ENCODE measurements around the gene MVD.

The MVD gene

DNA sequence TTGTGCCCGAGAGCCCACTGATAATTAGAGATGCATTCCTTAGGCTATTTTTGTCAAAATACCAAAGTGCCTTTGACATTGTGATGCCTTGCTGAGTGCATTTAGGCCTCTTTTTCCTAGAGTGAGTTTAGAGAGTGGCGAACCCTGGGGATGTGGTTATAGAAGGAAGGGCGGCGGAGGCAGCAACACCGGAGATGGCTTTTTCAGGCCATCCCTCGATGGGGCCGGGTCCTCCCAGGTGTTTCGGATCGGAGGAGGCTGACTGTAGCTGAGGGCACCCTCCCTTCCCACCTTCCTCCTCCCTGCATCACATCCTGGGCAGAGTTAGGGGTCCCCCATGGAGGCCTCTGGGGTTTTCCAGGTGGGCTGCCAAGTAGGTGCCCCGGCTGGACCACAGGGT lies 30.0 kb upstream of the MVD start:
- TF ChIP-seq GATA2 (IDR thresholded peaks at IDR 0.05; ENCODE audit: low read depth, low read length) (no peak), GATA3 (IDR thresholded peaks at IDR 0.05; ENCODE audit: low read depth, low read length) (no peak)

DNA sequence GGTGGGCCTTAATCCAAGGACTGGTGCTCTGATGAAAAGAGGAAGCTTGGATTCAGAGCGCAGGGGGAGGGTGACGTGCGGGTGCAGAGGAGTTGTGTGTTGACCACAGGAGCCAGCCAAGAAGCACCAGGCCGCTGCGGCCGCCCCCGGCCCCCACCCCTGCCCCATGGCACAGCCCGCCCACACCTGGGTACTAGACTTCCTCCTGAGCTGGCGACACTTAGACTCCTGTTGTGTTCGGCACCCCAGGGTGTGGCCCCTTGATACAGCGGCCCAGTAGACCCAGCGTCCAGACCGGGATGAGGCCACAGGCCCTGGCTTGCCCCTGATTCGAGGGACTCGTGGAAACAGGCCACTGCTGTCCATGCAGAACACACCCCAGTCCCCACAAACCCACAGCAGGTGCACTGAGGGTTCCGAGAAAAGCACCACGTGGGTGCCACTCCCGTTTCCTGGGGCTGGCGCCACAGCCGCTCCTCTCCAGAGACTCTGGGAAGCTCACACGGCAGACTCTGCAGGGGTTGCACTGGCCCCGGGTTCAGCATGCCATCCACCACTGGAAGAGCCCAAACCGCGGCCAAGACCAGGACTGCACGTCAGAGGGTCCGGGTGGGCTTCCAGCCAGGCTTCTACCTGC lies 29.2 kb upstream of the MVD start:
- TF ChIP-seq GATA3 (IDR thresholded peaks at IDR 0.05; ENCODE audit: low read depth, low read length) (no peak), GATA2 (IDR thresholded peaks at IDR 0.05; ENCODE audit: low read depth, low read length) (no peak)

DNA sequence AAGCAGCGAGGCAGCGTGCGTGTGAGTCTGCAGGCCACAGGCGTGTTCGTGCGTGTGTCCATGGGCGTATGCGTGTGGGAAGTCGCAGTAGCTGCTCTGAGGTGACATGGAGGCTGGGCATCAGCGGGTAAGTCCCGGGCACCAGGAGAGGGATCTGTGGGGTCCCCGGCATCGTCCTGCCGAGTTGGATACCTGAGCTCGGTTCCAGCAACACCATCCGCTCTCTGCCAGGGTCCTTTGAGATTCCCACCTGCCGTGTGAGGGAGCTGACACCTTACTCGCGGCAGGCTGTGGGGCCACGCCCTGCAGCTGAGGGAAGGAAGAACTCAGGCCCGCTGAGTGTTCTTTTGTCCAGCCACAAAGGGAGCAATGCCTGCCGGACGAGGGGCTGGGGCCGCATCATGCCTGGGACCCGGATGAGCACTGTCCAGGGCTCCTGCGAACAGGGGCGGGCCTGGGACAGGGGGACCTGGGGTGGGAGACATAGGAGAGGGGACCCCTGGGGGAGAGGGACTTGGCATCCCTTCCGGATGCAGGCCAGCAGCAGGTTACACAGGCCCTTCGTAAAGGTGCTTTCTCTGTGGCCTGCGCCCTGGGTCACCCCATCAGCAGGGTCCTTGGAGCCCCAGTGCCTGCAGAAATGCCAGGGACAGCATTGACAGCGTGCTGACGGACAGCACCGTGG lies 28.4 kb upstream of the MVD start:
- TF ChIP-seq GATA2 (IDR thresholded peaks at IDR 0.05; ENCODE audit: low read depth, low read length) (no peak), GATA3 (IDR thresholded peaks at IDR 0.05; ENCODE audit: low read depth, low read length) (no peak)

DNA sequence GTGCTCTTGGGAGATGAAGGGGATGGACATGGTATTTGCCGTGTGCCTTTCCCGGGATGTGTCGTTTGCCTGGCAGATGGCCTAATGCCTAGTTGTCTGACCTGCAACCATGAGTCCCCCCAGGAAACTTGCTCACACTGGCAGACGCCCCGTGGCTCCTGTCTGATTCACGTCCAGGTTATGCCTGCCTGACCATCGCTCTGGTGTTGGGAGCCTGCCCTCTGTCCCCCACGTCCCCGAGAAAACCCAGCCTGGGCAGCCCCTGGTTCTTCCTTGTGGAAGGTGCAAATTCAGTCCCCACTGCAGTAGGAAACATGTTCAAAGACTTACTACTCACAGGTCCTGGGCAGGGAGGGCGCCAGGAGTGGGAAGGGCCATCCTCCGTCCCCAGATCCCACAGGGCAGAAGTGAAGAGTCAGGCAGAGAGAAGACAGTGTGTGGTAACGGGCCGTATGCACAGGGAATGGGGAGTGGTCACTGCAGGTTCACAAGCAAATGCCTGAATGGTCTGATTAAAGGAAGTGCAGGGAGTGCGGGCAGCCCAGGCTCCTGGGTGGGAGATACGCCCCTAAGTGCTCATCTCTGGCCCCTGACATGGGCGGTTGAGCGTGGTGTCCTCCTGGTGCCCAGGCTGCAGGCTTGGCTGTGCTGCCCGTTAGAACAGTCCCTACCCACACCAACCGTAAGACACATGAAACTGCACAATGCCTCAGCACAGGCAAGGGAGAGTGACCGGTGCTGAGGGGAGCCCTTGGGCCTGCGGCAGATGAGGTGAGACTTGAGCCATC lies 27.6 kb upstream of the MVD start:
- TF ChIP-seq GATA2 (IDR thresholded peaks at IDR 0.05; ENCODE audit: low read depth, low read length) (no peak), GATA3 (IDR thresholded peaks at IDR 0.05; ENCODE audit: low read depth, low read length) (no peak)

DNA sequence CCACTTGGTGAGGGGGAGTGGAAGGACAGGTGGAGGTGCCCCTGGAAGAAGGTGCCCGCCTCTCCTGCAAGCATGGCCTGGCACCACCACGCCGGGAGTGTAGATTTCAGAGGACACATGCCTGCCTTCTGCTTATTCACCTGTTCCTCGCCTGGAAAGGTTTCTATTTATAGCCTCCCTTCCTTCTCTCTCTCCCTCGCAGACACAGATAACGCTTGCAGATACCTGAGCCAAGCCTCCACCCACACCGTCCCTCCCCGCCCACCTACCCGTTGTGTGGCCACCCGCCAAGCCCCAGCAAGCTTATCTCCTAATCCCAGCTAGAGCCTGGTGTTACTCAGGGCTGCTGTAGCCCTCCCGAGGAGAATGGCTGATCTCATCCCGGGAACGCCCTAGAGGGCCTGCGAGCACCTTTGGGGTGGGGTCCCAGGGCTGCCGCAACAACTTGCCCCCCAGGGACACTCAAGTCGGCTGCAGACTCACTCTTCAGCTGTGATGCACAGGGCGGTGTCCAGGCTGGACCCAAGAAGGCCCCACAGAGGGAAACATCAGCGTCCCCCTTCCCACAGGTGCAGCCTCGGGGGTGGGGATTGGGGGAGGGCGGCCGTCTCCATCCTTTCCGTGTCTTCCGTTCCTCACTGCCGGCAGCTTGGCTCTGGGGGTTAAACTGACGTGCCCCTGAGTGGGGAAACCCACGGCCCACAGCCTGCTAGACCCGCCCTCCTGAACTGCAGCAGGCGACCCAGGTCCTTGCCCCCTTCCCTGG lies 25.3 kb upstream of the MVD start:
- TF ChIP-seq GATA3 (IDR thresholded peaks at IDR 0.05; ENCODE audit: low read depth, low read length) (no peak), GATA2 (IDR thresholded peaks at IDR 0.05; ENCODE audit: low read depth, low read length) (no peak)

DNA sequence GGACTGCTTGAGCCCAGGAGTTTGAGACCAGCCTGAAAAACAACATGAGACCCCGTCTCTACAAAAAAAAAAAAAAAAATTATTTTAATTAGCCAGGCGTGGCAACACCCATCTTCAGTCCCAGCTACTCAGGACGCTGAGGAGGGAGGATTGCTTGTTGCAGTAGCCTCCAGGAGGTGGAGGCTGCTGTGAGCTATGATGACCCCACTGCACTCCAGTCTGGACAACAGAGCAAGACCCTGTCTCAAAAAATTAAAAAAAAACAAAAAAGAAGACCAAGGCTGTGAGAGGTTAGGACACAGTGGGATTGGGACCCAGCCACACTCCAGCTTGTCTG lies 24.8 kb upstream of the MVD start:
- TF ChIP-seq GATA2 (IDR thresholded peaks at IDR 0.05; ENCODE audit: low read depth, low read length) (no peak), GATA3 (IDR thresholded peaks at IDR 0.05; ENCODE audit: low read depth, low read length) (no peak)

DNA sequence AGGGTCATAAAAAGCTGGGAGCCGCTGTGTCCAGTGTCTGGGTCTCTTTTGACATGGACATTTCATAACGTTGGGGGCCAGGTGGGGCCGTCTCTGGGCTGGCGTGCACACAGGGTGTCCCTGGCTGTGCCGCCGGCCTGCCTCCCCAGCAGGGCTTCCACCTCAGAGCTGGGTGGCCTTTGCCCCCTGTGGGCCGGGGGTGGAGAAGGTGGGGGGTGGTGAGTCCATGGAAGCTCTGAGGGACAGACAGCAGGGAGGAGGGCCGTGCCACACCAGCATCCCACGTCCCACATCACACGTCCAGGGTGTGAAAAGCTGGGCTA lies 24.3 kb upstream of the MVD start:
- no peak for TF ChIP-seq GATA2 (IDR thresholded peaks at IDR 0.05; ENCODE audit: low read depth, low read length)

DNA sequence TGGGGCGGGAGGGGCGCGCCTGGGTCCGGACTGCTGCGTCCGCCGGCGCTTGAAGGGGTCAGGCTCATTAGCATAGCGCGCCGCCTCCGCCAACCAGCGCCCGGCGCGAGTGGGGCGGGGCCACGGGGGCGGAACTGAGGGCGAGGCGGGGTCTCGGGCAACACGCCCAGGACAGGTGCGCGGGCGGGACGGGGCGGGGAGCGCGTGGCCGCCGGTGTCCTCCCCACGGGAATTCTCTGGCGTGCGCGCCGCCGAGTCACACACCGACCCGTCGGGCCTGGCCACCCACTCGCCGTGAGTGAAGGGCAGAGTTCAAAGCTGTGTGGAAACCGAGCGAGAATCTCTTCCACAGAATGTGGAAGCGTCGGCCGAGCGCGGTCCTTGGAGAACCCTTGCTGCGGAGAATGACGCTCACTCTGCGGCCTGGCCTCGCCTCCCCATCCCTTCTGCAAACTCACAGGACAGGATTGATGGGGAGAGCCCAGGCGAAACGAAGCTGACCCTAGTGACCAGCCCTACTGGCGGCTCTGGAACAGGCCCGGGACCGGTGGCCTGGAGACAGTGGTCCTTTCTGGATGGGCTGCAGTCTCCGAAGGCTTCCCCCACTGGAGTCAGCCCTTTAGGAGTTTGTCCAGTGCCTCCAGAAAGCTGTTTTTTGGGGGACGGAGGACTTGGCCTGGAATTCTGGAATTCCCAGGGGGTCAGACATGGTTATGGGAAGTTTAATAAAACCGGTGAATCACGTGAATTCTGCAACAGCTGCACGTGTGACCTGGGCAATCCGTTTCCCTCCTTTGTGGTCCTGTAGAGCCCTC lies 23.8 kb upstream of the MVD start, which contains the start of gene SNAI3:
SNAI3 (minus strand) TSS at position 69 of the 815 bp plus-strand sequence. CDS start 101 bp downstream, outside the sequence.
- no peak for TF ChIP-seq GATA2 (IDR thresholded peaks at IDR 0.05; ENCODE audit: low read depth, low read length)
- no peak for TF ChIP-seq GATA3 (IDR thresholded peaks at IDR 0.05; ENCODE audit: low read depth, low read length)

DNA sequence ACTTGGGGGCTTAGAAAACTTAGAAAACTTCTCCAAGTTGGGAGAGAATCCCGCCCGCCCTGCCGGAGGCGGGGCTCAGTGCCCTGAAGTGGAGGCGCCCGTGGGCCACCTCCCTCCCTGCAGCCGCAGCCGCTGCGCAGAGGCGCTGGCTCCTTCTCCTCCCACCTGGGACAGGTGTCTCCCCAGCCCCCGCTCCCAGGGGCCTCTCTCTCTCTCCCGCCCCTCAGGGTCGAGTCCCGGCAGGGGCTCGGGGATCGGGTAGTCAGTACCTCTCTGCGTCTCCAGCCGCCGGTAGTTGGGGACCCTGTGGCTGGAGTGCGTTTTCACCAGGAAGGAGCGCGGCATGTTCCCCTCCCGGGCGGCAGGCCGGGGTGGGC lies 23.2 kb upstream of the MVD start:
- TF ChIP-seq GATA2 (IDR thresholded peaks at IDR 0.05; ENCODE audit: low read depth, low read length), result no peak
- no peak for TF ChIP-seq GATA3 (IDR thresholded peaks at IDR 0.05; ENCODE audit: low read depth, low read length)

DNA sequence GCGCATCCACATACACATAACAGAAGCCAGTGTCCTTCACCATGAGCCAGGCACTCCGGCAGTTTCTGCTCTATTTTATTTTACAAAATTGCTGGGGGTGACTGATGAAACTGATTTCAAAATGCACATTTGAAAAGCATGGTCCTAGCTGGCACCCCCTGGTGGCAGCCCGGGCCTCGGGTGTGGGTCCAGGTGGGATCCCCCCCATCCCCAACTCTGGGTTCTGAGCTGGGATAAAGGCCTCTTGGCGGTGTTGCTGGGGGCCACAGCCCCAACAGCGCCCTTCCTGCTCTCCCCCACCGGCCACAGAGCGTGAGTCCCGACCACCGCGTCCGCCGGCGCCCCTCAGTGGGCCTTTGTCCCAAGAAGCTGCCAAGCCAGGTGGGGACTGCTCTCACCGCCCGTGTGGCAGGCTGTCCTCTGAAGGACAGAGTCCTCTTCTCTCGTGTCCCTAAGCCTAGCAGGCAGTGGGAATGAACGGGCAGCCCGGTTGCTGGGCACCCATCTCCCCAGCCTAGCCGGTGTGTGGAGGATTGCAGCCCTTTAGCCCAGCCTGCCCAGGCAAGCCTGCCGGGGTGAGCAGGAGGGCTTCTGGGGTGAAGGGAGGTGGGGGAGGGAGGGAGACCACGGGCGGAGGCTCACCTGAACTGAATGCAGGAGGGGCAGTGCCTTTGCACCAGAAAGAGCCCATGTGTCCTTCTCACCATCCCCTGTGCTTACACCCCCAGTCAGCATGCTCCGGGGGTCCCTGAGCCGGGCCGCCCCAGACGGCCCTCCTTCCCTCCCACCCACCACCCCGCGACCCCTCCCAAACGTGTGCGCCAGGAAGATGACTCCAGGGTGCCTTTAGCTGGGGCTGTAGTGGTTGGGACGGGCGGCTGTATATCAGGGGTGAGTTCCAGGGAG lies 22.5 kb upstream of the MVD start:
- no peak for TF ChIP-seq GATA3 (IDR thresholded peaks at IDR 0.05; ENCODE audit: low read depth, low read length)
- no peak for TF ChIP-seq GATA2 (IDR thresholded peaks at IDR 0.05; ENCODE audit: low read depth, low read length)

DNA sequence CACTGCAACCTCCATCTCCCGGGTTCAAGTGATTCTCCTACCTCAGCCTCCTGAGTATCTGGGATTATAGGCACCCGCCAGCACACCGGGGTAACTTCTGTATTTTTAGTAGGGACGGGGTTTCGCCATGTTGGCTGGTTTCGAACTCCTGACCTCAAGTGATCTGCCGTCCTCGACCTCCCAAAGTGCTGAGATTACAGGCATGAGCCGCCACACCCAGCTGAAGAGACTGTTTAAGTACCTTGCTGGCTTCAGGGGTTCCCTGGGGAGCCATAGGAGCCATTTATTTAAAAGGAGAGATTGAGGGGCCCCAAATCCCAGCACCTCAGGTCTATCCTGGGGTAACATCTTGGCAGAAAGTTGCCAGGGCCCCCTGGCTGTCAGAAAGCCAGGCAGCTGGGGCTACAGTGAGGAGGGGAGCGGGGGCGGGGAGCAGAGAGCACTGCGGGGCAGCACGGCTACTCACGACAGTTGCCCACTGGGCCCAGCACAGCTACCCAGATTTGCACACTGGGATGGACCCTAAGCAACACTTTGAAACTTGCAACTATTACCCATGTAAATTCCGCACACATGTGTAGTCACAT lies 21.8 kb upstream of the MVD start:
- TF ChIP-seq GATA3 (IDR thresholded peaks at IDR 0.05; ENCODE audit: low read depth, low read length) (no peak), GATA2 (IDR thresholded peaks at IDR 0.05; ENCODE audit: low read depth, low read length) (no peak)

DNA sequence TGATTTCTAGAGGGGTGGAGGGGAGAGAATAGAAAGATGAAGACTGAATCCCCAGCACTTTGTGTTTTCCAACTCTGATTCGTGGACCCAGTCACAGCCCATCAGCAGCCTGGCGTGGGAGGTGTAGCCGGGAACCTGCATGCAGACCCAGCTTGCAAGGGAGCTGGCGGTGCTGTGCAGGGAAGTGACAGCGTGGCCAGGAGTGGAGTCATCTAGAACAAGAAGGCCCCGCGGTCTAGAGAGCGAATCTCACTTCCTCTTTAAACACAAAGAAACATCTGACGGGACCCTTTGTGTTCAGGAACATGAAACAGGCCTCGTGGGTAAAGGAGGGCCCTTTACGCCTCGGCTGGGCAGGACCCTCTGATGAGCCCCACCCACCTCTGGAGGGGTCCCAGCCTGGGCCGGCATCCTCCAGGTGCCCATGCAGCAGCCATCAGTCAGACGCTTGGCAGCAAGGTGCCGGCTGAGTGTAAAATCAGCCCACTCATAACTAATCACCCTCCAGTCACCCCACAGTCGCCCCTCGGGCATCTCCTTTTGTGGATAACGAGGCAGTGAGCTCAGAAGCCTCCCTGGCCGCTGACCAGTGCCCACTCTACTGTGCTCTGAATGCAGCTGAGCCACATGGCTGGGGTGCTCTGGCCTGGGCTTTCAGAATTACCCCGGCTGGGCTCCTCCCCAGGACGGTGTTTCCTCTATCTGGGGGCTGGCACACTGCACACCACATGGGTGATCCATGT lies 19.0 kb upstream of the MVD start:
- no peak for TF ChIP-seq GATA3 (IDR thresholded peaks at IDR 0.05; ENCODE audit: low read depth, low read length)
- TF ChIP-seq GATA2 (IDR thresholded peaks at IDR 0.05; ENCODE audit: low read depth, low read length), result no peak
